HEK293T (cell line): Measurements from ENCODE around the gene HYAL2.

Experiments used
- CTCF ChIA-PET: fragments of 350-600 bp; formaldehyde crosslinking; extraction: SDS; loops from one replicate; lab custom pipeline; 2021; ENCODE audit warnings: antibody characterized with exemption, inconsistent platforms; lab: Yijun Ruan, JAX
- POLR2A ChIA-PET: fragments of 350-600 bp; formaldehyde crosslinking; extraction: SDS; loops from one replicate; lab custom pipeline; 2020; ENCODE audit warnings: antibody characterized with exemption, inconsistent platforms; lab: Yijun Ruan, JAX
- DNase-seq: peaks from one replicate; pipeline ENCODE4 v3.0.0; 2012; ENCODE audit warnings: mixed read lengths; ENCODE audit errors: extremely low spot score
- ARNT ChIP-seq: fragments of 450-650 bp; IDR thresholded peaks from 2 replicates; pipeline ENCODE4 v1.6.1; 2017; ENCODE audit warnings: mild to moderate bottlenecking
- BHLHE40 ChIP-seq: fragments of 450-650 bp; IDR thresholded peaks from 2 replicates; pipeline ENCODE4 v1.6.1; 2016; ENCODE audit warnings: mild to moderate bottlenecking, moderate library complexity, borderline replicate concordance
- CTBP1 ChIP-seq: fragments of 450-650 bp; IDR thresholded peaks from 2 replicates; pipeline ENCODE4 v1.6.1; 2016; ENCODE audit warnings: borderline replicate concordance
- ELF4 ChIP-seq: fragments of 450-650 bp; IDR thresholded peaks from 2 replicates; pipeline ENCODE4 v1.6.1; 2017; ENCODE audit warnings: antibody characterized with exemption
- FOXA1 ChIP-seq: fragments of 450-650 bp; IDR thresholded peaks from 2 replicates; pipeline ENCODE4 v1.6.1; 2016; ENCODE audit warnings: mild to moderate bottlenecking
- FOXK2 ChIP-seq: fragments of 450-650 bp; IDR thresholded peaks from 2 replicates; pipeline ENCODE4 v1.6.1; 2016; ENCODE audit warnings: mild to moderate bottlenecking
- FOXM1 ChIP-seq: fragments of 450-650 bp; IDR thresholded peaks from 2 replicates; pipeline ENCODE4 v1.6.1; 2017; ENCODE audit warnings: mild to moderate bottlenecking, borderline replicate concordance
- HDGF ChIP-seq: fragments of 450-650 bp; IDR thresholded peaks from 2 replicates; pipeline ENCODE4 v1.6.1; 2017; ENCODE audit warnings: antibody characterized with exemption, borderline replicate concordance
- L3MBTL2 ChIP-seq: fragments of 450-650 bp; conservative IDR thresholded peaks from 2 replicates; pipeline ENCODE4 v1.6.1; 2016; ENCODE audit warnings: mild to moderate bottlenecking
- LEF1 ChIP-seq: fragments of 450-650 bp; IDR thresholded peaks from 2 replicates; pipeline ENCODE4 v1.6.1; 2017; ENCODE audit warnings: mild to moderate bottlenecking, borderline replicate concordance
- NFRKB ChIP-seq: fragments of 450-650 bp; IDR thresholded peaks from 2 replicates; pipeline ENCODE4 v1.6.1; 2016; ENCODE audit warnings: mild to moderate bottlenecking, moderate library complexity
- SP1 ChIP-seq: fragments of 450-650 bp; IDR thresholded peaks from 2 replicates; pipeline ENCODE4 v1.6.1; 2017
- SUZ12 ChIP-seq: fragments of 450-650 bp; IDR thresholded peaks from 2 replicates; pipeline ENCODE4 v1.6.1; 2016; ENCODE audit warnings: mild to moderate bottlenecking
- ZNF384 ChIP-seq: fragments of 450-650 bp; IDR thresholded peaks from 2 replicates; pipeline ENCODE4 v1.6.1; 2016
- TF ChIP-seq, protein P1 (sequence below): fragments of 450-650 bp; IDR thresholded peaks from 2 replicates; pipeline ENCODE4 v1.6.1; 2016

The HYAL2 gene

DNA sequence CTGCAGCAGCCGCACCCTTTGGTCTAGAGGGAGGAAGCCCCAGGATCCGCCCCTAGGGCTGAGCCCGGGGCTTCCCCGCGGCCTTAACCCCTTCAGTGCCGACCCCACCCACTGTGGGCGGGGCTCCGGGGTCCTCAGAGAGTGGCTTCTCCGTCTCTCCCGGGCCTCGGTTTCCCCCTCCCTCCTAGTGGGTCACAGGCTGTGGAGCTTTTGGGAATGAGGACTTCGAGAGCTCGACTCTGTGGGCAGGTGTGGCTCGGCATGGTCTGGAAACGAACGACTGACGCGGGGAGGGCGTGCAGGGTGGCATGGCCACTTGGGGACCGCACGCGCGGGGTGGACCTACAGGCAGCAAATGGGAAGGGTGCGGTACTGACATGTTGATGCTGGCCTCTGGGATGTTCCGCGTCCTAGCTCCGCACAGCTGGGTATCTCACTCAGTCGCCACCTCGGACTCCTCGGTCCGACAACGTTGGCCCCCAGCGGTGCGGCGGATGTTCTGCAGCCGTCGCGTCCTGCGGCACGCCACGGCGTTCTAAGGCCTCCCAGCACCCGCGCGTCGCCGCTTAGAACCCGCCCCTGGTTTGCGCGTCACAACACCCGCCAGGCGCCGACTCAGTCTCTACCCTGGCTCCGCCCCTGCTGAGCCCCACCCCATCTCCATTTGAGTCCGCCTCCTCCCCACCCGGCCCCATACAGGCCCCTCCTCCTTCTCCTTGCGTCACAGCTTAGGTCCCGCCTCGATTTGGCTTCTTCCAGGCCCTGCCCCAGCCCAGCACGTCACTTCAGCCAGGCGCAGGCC is 23.5 kb downstream of the HYAL2 start, which contains the start of the genes HYAL3 and NAA80:
Gene HYAL3, minus strand, starts transcription at position 570 of the 802 bp plus-strand sequence. CDS start 3,803 bp downstream, outside the sequence.
Gene NAA80, minus strand, starts transcription at position 570 of the 802 bp plus-strand sequence. CDS start 1,942 bp downstream, outside the sequence.
- ChIA-PET POLR2A (interaction anchor here (0.6 to 3.5 kb wide), 11 partner anchors 15 to 270 kb away, joined by 3 to 23 read pairs (median 4); partner anchors contain the start of genes HEMK1 and TUSC2), CTCF (interaction anchor here (0.7 to 2.1 kb wide), 5 partner anchors 22 to 105 kb away, joined by 3 to 8 read pairs (median 4); no protein-coding TSS in a partner anchor)
- DNase-seq = peak; percentile 98
- TF ChIP-seq HDGF (peak; percentile 91), LEF1 (no peak), FOXA1 (no peak), L3MBTL2 (peak; percentile 73; the same call in 1 of the 2 replicates), ELF4 (no peak)

DNA sequence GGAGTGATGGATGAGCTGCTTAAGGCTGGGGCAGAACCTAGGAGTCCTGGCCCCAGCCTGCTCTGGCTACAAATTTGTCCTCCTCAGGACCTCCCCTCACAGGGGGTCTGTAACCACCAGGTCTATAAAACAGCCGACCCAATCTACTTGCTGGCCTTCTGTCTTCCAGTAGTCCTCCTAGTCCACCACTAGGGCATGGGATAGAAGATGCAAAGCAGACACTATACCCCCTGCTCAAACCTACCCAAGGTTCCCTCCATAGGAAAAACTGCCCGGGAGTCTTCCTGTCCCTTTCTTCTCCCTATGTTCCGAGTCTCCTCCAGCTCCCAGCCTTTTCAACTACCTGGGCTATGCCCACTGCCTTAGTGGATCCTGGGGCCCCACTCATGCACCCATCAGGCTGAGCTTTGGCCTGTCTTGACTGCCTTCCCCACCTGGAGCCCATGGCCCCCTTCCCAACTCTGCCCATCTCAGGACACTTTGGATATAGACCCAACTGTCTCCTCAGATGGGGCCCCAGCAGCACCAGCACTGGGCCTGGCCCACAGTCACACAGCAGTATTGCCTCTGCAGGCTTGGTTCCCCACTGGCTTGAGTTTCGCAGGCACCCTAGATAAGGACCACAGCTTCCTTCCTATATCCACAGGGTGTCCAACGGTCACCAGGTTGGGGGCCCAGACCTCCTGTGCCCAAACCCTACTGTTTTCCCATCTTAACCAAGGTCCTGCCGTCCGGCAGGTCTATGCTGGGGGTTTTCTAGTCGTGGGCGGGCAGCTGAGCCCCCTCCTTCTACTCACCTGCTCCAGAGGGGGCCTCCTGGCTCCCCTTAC is 24.4 kb downstream of the HYAL2 start:
- CTCF ChIA-PET = interaction anchor here (0.9 to 2.1 kb wide), 3 partner anchors 24 to 104 kb away, joined by 3 to 8 read pairs (median 3); no protein-coding TSS in a partner anchor
- DNase-seq = no peak
- POLR2A ChIA-PET = interaction anchor here (1.1 to 3.5 kb wide), 5 partner anchors 23 to 39 kb away, joined by 3 to 23 read pairs (median 11); partner anchors contain the start of gene TUSC2
- no peak for TF ChIP-seq ELF4
- no peak for TF ChIP-seq FOXA1
- no peak for TF ChIP-seq BHLHE40
- TF ChIP-seq LEF1 = no peak
- no peak for TF ChIP-seq NFRKB
- TF ChIP-seq, protein P1, sequence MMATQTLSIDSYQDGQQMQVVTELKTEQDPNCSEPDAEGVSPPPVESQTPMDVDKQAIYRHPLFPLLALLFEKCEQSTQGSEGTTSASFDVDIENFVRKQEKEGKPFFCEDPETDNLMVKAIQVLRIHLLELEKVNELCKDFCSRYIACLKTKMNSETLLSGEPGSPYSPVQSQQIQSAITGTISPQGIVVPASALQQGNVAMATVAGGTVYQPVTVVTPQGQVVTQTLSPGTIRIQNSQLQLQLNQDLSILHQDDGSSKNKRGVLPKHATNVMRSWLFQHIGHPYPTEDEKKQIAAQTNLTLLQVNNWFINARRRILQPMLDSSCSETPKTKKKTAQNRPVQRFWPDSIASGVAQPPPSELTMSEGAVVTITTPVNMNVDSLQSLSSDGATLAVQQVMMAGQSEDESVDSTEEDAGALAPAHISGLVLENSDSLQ = no peak
- no peak for TF ChIP-seq FOXK2
- no peak for TF ChIP-seq CTBP1
- TF ChIP-seq FOXM1 = no peak
- no peak for TF ChIP-seq ARNT

DNA sequence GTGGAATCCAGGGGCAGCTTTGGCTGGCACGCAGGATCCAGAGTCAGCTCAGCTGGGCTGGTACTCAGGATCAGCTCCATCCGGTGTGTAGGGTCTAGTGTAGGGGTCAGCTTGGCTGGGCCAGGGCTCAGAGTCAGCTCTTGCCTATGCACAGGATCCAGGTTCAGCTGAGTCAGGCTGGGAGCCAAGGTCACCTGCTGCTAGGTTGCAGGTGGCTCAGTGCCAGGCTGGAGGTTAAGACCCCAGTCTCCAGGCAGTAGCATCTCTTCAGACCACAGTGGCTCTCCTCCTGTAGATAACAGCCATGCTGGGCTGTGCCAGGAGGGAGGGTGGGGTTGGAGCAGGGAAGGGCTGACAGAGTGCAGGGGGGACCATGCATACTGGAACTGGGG is 25.2 kb downstream of the HYAL2 start:
- CTCF ChIA-PET = interaction anchor here (0.9 kb wide), 1 partner anchor 23 kb away, joined by 3 read pairs; no protein-coding TSS in a partner anchor
- POLR2A ChIA-PET = interaction anchor here (0.7 to 3.5 kb wide), 3 partner anchors 30 to 39 kb away, joined by 3 to 21 read pairs (median 4); partner anchors contain the start of gene TUSC2
- no peak for DNase-seq
- TF ChIP-seq, protein P1 = no peak
- TF ChIP-seq CTBP1 (no peak), ELF4 (no peak), NFRKB (no peak), FOXM1 (no peak), SP1 (no peak), FOXA1 (no peak), SUZ12 (no peak), FOXK2 (no peak)

DNA sequence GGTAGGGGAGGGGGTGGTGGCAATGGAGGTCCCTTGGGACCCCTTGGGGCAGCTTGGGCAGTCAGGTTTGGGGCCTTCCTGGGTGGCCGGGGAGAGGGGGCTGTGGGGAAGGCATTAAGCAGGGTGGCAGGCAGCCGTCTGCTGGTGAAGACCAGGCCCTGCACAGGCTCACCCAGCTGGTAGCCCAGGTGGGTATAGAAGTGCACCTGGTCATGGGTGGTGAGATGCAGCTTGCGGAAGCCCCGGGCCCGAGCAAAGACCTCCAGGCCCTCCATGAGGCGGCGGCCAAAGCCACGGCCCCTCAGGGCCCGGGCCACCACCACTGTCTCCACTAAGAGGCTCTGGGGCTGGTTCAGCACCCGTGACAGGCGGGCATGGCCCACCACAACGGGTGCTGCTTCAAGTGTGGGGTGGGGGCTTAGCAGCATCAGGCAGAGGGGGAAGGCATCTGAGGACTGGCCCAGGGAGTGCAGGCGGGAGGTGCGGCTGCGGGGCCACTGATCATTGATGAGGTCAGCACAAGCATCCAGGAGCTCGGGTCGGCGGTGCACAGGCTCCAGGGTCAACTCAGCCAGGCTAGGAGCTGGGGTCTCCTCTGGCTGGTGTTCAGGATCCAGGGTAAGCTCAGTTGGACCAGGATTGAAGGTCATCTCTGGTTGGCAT is 25.7 kb downstream of the HYAL2 start:
- CTCF ChIA-PET = no interaction called here

More for the DNA sequence above, 25.7 kb downstream of the HYAL2 start:
- TF ChIP-seq SP1 (no peak), NFRKB (no peak), LEF1 (no peak), CTBP1 (no peak), SUZ12 (no peak), FOXA1 (no peak), L3MBTL2 (no peak), ARNT (no peak), BHLHE40 (no peak), FOXK2 (no peak), ELF4 (no peak), FOXM1 (no peak), ZNF384 (no peak)
- TF ChIP-seq, protein P1 = no peak
- no peak for DNase-seq
- POLR2A ChIA-PET = interaction anchor here (0.7 to 3.5 kb wide), 3 partner anchors 30 to 40 kb away, joined by 3 to 21 read pairs (median 4); partner anchors contain the start of gene TUSC2
